Measurements from ENCODE around the gene LASP1NB.

LASP1NB gene

DNA sequence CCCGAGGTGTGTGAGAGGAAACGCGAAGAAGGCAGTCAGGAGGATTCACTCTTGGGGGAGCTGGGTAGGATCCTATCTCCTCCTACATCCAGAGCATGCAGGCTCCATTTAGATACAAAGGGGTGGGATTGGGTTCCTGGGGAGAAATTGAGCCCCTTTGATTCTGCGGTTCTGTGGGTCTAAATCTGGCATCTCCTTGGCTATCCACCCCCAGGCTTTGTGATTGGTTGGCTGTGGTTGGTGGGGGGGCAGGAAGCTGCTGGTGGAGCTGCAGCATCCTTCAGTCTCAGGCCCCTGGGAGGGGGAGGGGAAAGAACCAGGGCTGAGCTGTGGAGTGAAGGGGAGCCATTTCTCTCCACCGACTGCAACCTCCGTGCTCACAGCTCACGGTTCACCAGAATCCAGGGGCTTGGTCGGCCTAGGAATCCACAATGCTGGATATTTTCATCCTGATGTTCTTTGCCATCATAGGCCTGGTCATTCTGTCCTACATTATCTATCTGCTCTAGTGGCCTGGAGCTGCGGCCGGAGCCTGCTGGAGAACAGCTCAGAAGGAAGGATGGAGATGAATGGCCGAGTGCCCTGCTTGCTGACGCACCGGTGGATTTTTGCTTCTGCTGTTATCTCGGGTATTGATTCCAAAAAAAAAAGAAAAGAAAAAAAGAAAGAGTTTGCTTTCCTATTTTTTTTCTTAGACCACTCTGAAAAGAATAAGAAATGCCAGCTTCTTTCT, at the start of gene LASP1NB:
Gene LASP1NB (plus strand): TSS at position 352 of the 733 bp plus-strand sequence.
- TF ChIP-seq, protein P1, sequence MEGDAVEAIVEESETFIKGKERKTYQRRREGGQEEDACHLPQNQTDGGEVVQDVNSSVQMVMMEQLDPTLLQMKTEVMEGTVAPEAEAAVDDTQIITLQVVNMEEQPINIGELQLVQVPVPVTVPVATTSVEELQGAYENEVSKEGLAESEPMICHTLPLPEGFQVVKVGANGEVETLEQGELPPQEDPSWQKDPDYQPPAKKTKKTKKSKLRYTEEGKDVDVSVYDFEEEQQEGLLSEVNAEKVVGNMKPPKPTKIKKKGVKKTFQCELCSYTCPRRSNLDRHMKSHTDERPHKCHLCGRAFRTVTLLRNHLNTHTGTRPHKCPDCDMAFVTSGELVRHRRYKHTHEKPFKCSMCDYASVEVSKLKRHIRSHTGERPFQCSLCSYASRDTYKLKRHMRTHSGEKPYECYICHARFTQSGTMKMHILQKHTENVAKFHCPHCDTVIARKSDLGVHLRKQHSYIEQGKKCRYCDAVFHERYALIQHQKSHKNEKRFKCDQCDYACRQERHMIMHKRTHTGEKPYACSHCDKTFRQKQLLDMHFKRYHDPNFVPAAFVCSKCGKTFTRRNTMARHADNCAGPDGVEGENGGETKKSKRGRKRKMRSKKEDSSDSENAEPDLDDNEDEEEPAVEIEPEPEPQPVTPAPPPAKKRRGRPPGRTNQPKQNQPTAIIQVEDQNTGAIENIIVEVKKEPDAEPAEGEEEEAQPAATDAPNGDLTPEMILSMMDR (IDR thresholded peaks at IDR 0.05; ENCODE audit: borderline replicate concordance, control extremely low read depth, extremely low read depth, insufficient read depth, missing control alignments): no peak
- in situ Hi-C loops (cut with MboI; ENCODE audit: low sequenced_read_pairs, unreplicated experiment): no loop called here
- no peak for DNase-seq (ENCODE audit: low spot score)

DNA sequence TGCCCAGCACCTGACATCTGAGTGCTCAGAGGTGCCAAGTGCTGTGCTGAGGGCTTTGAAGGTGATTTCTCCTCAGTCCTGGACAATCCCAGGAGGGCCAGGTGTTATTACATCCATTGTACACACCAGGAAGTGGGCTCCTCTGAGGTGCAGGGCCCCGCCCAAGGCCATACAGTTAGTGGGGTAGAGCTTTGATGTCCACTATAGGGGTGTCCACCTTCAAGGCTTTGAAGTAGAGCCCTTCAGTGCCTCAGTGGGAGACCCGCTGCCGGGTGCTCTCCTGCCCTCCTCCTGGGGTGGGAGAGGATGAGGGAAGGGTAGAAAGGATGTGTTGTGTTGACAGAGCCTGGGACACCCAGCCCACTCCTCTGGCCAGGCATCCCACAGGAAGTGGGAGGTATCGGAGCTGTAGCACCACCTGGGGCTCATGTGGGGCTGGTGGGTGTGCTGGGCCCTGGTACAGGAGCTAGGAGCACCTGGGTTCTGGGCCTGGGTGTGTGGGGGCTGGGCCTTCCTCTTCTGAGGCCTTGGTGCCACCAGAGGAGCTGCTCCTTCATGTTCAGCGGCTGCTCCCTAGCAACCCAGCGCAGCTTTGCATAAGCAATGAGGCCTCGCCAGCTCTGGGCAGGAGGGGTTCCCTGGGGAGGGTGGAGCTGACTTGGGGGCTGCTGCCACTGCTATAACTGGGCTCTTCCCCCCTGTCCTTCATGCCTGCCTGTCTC, 48.1 kb upstream of the LASP1NB start:
- in situ Hi-C loops (cut with MboI; ENCODE audit: low sequenced_read_pairs, unreplicated experiment): no loop called here
- no peak for DNase-seq (ENCODE audit: low spot score)
- TF ChIP-seq, protein P1 (IDR thresholded peaks at IDR 0.05; ENCODE audit: borderline replicate concordance, control extremely low read depth, extremely low read depth, insufficient read depth, missing control alignments): no peak

DNA sequence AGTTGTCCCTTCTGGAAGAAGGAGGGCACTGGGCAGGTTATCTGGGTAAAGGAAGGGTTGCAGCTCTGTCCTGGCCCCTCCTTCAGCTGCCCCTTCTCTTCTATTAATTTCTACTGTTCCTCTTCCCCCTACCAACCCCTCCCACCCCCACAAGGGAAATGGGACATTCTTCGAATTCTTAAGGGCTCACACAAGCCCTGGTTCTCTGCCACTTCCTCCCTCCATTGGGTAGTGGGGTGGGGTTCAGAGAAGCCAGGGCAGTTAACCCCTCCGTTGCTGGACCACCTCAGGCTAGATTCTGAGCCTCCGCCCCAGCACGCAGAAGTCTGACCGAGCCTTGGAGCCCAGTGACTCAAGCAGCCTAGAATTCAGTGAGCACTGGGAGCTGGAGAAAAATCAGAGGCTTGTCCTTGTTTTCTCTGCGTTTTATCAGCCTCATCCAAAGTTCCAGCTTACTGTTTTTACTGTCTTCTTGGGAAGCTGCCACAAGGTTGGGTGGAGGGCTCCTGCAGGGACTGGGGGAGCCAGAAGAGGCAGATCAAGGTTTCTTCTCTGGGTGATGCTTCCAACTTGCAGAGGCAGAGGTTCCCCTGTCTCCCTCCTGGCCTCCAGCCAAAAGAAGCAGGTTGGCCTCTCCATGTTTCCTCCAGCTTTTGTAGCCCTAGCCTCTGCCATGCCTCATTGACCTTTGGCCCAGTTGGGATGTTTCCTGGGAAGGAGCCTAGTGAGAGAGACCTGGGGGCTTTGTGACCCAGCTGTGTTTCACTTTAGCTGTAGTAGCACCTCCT, 45.3 kb upstream of the LASP1NB start:
- in situ Hi-C loops (cut with MboI; ENCODE audit: low sequenced_read_pairs, unreplicated experiment): no loop called here
- TF ChIP-seq, protein P1 (IDR thresholded peaks at IDR 0.05; ENCODE audit: borderline replicate concordance, control extremely low read depth, extremely low read depth, insufficient read depth, missing control alignments): no peak
- no peak for DNase-seq (ENCODE audit: low spot score)

DNA sequence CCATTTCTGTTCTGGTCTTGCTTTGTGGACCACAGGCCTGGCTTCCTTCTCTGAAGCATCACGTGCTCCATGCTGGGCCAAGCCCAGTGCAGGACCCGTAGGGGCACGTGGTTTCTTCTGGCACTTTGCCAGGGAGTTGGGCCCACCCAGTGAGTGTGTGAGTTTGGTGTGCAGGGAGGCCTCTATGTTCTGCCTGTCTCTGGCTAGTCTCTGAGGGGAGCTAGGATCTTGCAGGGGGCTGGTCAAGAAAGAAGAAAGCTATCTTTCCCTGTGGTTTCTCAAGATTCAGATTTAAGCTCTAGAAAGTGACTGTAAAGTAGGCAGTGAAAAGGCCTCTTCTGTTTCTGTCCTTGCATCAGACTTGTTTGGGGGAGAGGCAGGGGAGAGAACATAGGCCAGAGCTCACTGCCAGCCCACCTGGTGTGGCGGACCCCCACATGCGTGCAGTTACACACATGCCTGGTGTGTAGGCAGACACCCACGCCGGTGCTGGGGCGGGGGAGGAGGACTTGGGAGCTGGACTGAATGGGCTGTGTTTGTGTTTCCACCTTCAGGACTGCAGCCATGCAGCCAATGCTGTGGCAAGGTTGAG, 43.7 kb upstream of the LASP1NB start:
- TF ChIP-seq, protein P1 (IDR thresholded peaks at IDR 0.05; ENCODE audit: borderline replicate concordance, control extremely low read depth, extremely low read depth, insufficient read depth, missing control alignments): no peak
- in situ Hi-C loops (cut with MboI; ENCODE audit: low sequenced_read_pairs, unreplicated experiment): no loop called here
- DNase-seq (ENCODE audit: low spot score): no peak

DNA sequence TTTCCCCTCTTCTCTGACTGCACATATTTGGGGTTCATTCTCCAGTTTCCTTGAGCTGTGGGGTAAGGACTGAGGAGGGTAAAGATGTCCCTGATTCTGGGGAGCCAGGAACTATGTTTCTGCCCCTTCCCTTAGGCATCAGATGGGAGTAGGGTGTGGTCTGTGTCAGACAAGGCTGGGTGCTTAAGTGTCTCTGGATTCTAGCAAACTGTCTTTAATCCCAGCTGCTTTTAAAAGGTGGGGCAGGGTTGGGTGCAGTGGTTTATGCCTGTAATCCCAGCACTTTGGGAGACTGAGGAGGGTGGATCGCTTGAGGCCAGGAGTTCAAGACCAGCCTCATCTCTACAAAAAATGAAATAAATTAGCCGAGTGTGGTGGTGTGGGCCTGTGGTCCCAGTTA, 42.5 kb upstream of the LASP1NB start:
- in situ Hi-C loops (cut with MboI; ENCODE audit: low sequenced_read_pairs, unreplicated experiment): no loop called here
- TF ChIP-seq, protein P1 (IDR thresholded peaks at IDR 0.05; ENCODE audit: borderline replicate concordance, control extremely low read depth, extremely low read depth, insufficient read depth, missing control alignments): no peak
- no peak for DNase-seq (ENCODE audit: low spot score)

All from GM13976 (cell line).